ENCODE results near the gene NRXN3. TPM values are rescaled to one million over a fixed set of nuclear protein-coding genes. Genes with fewer than 3 reads are reported as not detected.

NRXN3 gene
- total RNA-seq, 1 experiment from 2014 or later: not detected

GRCh38 chr14:78479127-78479780 is 309.1 kb downstream of the NRXN3 start:
- TF ChIP-seq REST (IDR thresholded peaks at IDR 0.05; ENCODE audit: low read depth) (no peak), EGR1 (IDR thresholded peaks at IDR 0.05; ENCODE audit: low read depth) (no peak), CTCF (IDR thresholded peaks at IDR 0.05 in 2 of 3, conservative IDR thresholded peaks at IDR 0.05 in 1 of 3; ENCODE audit: borderline replicate concordance in 1 of 3, insufficient read depth in 1 of 3, low read depth in 2 of 3, low read length in 2 of 3) (no peak), YY1 (IDR thresholded peaks at IDR 0.05; ENCODE audit: extremely low read depth, insufficient replicate concordance, low read depth, low read length) (no peak), ZNF274 (IDR thresholded peaks at IDR 0.05; ENCODE audit: low read depth, low read length) (no peak), SIN3A (IDR thresholded peaks at IDR 0.05; ENCODE audit: low read depth) (no peak), MAX (IDR thresholded peaks at IDR 0.05) (no peak), SRF (IDR thresholded peaks at IDR 0.05; ENCODE audit: low read depth) (no peak), POLR2A (IDR thresholded peaks at IDR 0.05; ENCODE audit: borderline replicate concordance, extremely low read depth, insufficient read depth, insufficient read length) (no peak), ZBTB33 (IDR thresholded peaks at IDR 0.05; ENCODE audit: extremely low read depth, insufficient replicate concordance, low read length) (no peak), TCF7L2 (IDR thresholded peaks at IDR 0.05; ENCODE audit: borderline replicate concordance, extremely low read depth, insufficient read depth, insufficient read length) (no peak), EZH2phosphoT487 (IDR thresholded peaks at IDR 0.05; ENCODE audit: borderline replicate concordance) (no peak), JUND (IDR thresholded peaks at IDR 0.05) (no peak), ELF1 (IDR thresholded peaks at IDR 0.05; ENCODE audit: borderline replicate concordance, low read depth) (no peak), CEBPB (IDR thresholded peaks at IDR 0.05; ENCODE audit: low read depth) (no peak), ZFX (IDR thresholded peaks at IDR 0.05) (no peak), CBX3 (IDR thresholded peaks at IDR 0.05; ENCODE audit: low read depth) (no peak), EZH2 (IDR thresholded peaks at IDR 0.05) (no peak), FOSL1 (IDR thresholded peaks at IDR 0.05; ENCODE audit: low read depth) (no peak), SP1 (IDR thresholded peaks at IDR 0.05; ENCODE audit: low read depth) (no peak)
- no peaks in the 10 kb centered on the region for H3K27me3 ChIP-seq (ENCODE audit: insufficient read depth, low read length)
- H4K20me1 ChIP-seq (ENCODE audit: insufficient read depth): no peaks in the 10 kb centered on the region
- no peaks in the 10 kb centered on the region for H3K9me2 ChIP-seq (ENCODE audit: insufficient read depth)
- no peaks in the 10 kb centered on the region for H3K9me3 ChIP-seq (ENCODE audit: control insufficient read depth in 1 of 2, insufficient read depth in 1 of 2, low read depth in 1 of 2, low read length in 2 of 2)
- RAD21 ChIA-PET (ENCODE audit: low non-redundant PET in 1 of 2, low total read pairs in 2 of 2, uncharacterized antibody in 2 of 2, unreplicated experiment in 2 of 2): no interaction called here
- H3K27ac ChIP-seq (ENCODE audit: low read depth, low read length): no peak overlapping the region
- no peak overlapping the region for H2AFZ ChIP-seq (ENCODE audit: low read depth, low read length, poor library complexity, severe bottlenecking)
- intact Hi-C loops (cut with micrococcal nuclease): no loop called here
- ATAC-seq: no peak
- H3K36me3 ChIP-seq (ENCODE audit: control insufficient read depth in 1 of 2, insufficient read depth in 2 of 2, low read length in 2 of 2): no peaks in the 10 kb centered on the region
- H3K4me1 ChIP-seq (ENCODE audit: control insufficient read depth in 1 of 2, insufficient read depth in 2 of 2, low read length in 2 of 2): no peaks in the 10 kb centered on the region
- POLR2A ChIA-PET: no interaction called here
- CTCF ChIA-PET: no interaction called here
- DNase-seq (ENCODE audit: low read depth, low spot score): no peak
- no peak overlapping the region for H3K4me3 ChIP-seq (replicated peaks in 1 of 2; ENCODE audit: low read depth in 1 of 2, low read length in 2 of 2)
- no TSS peak for BruUV-seq (replicated peaks)
- H3K9ac ChIP-seq (ENCODE audit: low read length): no peak overlapping the region
- no peaks in the 10 kb centered on the region for H3K79me2 ChIP-seq (ENCODE audit: insufficient read depth, low read length)
- H3K4me2 ChIP-seq (ENCODE audit: low read length): no peak overlapping the region

All from HCT116 (cell line).